Skeletal muscle tissue (tissue), 4 donors: Measurements from ENCODE around the gene NRL. TPM values are rescaled to one million over a fixed set of nuclear protein-coding genes. Genes with fewer than 3 reads are reported as not detected.
A peak's percentile ranks its signal among the peaks of the same experiment; 100 is the strongest.

Source experiments
- H3K27ac ChIP-seq: one replicate; pipeline ENCODE4 v1.7.0; 2013; ENCODE audit warnings: mild to moderate bottlenecking, low read depth, low read length, inconsistent platforms
- H3K27me3 ChIP-seq, 3 donors: one replicate each; pipeline ENCODE4 v1.7.0; 2013; ENCODE audit warnings: low read length in 3 of 3; ENCODE audit not compliant: control insufficient read depth in 3 of 3, insufficient read depth in 3 of 3
- H3K36me3 ChIP-seq, 3 donors: one replicate each; pipeline ENCODE4 v1.7.0; 2013; ENCODE audit warnings: low read length in 3 of 3; ENCODE audit not compliant: control insufficient read depth in 3 of 3, insufficient read depth in 3 of 3
- H3K4me1 ChIP-seq, 3 donors: one replicate each; pipeline ENCODE4 v1.7.0; 2013; ENCODE audit warnings: low read length in 3 of 3, mild to moderate bottlenecking in 3 of 3; ENCODE audit not compliant: control insufficient read depth in 3 of 3, insufficient read depth in 3 of 3
- H3K4me3 ChIP-seq, 3 donors: one replicate each; pipeline ENCODE4 v1.7.0; 2013; ENCODE audit warnings: low read length in 3 of 3
- H3K9ac ChIP-seq, 3 donors: one replicate each; pipeline ENCODE4 v1.7.0; 2013; ENCODE audit warnings: low read length in 3 of 3, mild to moderate bottlenecking in 3 of 3, moderate library complexity in 2 of 3, low read depth in 1 of 3
- H3K9me3 ChIP-seq, 3 donors: one replicate each; pipeline ENCODE4 v1.7.0; 2013; ENCODE audit warnings: low read length in 3 of 3; ENCODE audit not compliant: control insufficient read depth in 3 of 3
- total RNA-seq: library from RNA; depleted of rRNA; stranded (reverse); fragments of >200 nt; gene quantifications from one replicate; pipeline ENCODE4 v1.2.3, GENCODE V29; 2014
- donor health status: Osteomylitis.

The NRL gene
- total RNA-seq, 1 donor from 2014 or later: 2.1 TPM

DNA sequence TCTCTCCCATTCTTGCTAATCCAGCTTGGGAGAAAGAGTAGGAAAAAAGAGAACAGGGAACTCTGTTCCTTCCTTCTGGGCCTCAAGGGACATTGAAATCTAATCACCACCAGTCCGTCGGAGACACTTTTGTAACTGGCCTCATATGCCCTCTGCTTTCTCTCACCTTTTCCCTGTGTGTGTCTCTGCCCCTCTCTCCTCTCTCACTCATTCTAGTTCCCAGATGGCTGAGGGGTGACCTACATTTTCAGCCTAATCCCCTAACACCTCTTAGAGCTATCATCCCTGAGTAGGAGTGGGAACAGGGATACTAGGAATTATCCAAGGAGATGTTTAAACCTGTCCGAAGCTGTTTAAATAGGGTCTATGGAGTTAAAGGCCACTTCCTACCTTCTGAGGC is 29.5 kb downstream of the NRL start:
- Histone ChIP-seq H3K36me3 (no peaks in the 10 kb centered on the region), H3K9ac (no peak overlapping the region), H3K27ac (no peak overlapping the region), H3K27me3 (peaks cover 0 to 7% (median 0%) of the 10 kb centered on the region in 3 donors), H3K4me3 (no peak overlapping the region), H3K4me1 (peaks cover 6 to 12% (median 9%) of the 10 kb centered on the region in 3 donors), H3K9me3 (no peaks in the 10 kb centered on the region)

DNA sequence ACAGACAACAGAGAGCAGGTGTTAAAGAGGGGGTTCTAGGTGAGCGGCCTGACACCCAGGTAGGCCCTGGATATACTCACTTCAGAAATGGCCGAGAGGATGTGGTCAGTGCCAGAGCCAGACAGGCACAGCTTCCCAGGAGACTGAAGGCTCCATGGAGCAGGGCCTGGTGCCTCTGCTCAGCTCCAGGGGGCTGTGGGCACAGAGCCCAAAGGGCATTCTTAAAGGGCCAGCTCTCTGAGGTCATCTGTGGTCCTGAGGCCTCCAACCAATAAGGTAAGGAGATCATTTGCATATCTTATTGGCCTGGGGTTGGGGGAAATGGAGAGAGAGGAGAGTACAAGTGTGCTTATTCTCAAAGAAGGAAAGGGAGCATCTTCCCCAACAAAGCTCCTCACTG is 30.3 kb downstream of the NRL start:
- no peak overlapping the region for H3K9ac ChIP-seq
- H3K27ac ChIP-seq: no peak overlapping the region
- H3K36me3 ChIP-seq: no peaks in the 10 kb centered on the region
- H3K27me3 ChIP-seq: peaks cover 2 to 9% (median 3%) of the 10 kb centered on the region in 3 donors
- H3K4me1 ChIP-seq: peaks cover 6 to 12% (median 9%) of the 10 kb centered on the region in 3 donors
- H3K9me3 ChIP-seq: no peaks in the 10 kb centered on the region
- H3K4me3 ChIP-seq: no peak overlapping the region

DNA sequence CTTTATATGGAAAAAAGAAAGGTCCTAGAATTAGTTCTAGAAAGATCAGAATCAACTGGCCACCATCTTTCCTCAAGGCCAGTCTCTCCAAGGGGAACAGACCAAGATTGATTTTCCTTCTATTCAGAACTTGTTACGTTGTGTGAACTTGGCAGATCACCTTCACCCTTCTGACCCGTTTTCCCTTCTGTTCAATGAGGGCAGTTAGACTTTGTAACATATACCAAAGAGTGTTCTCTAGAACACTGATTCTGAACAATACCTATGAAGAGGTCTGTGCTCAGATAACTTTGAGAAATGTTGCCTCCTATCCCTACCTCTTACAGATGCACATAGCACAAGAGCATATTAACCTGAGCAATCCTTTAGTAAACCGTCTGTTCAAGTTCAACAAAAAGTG is 31.3 kb downstream of the NRL start:
- no peak overlapping the region for H3K27ac ChIP-seq
- no peak overlapping the region for H3K9ac ChIP-seq
- H3K27me3 ChIP-seq: peaks cover 2 to 9% (median 3%) of the 10 kb centered on the region in 3 donors
- no peaks in the 10 kb centered on the region for H3K36me3 ChIP-seq
- H3K4me3 ChIP-seq: no peak overlapping the region
- H3K4me1 ChIP-seq: peaks cover 6 to 12% (median 9%) of the 10 kb centered on the region in 3 donors
- H3K9me3 ChIP-seq: no peaks in the 10 kb centered on the region

DNA sequence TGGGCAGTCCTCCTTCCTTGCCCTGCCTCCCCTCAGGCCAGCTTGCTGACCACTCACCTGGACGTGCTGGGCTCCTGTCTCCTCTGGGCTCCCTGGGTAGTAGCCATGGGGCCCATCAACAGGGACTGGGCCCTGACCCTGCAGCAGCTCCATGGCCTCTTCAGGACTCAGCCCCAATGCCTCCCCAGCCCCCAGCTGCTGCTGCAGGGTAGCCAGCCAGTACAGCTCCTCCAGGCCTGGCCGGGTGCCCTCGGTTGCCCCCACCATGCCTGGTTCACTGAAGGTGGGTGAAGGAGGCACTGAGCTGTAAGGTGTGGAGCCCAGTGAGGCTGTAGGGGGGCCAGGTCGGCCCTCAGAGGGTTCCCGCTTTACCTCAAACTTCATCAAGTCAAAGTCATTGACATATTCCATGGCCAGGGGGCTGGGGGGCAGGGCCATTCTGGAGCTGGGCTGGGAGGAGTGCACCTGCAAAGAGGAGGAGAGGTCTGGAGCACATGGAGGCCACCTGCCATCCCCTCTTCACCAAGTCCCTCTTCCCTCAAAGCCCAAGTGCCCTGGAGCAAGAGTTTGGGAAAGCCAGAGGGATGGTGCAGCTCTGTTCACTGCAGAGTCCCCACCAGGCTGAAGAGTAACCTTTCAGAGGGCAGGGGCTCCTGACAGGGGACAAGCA is 32.2 kb downstream of the NRL start:
- Histone ChIP-seq H3K9me3 (no peaks in the 10 kb centered on the region), H3K9ac (no peak overlapping the region), H3K4me1 (peaks cover 6 to 12% (median 9%) of the 10 kb centered on the region in 3 donors), H3K36me3 (no peaks in the 10 kb centered on the region), H3K27ac (no peak overlapping the region), H3K27me3 (peaks cover 3 to 12% (median 6%) of the 10 kb centered on the region in 3 donors), H3K4me3 (no peak overlapping the region)

DNA sequence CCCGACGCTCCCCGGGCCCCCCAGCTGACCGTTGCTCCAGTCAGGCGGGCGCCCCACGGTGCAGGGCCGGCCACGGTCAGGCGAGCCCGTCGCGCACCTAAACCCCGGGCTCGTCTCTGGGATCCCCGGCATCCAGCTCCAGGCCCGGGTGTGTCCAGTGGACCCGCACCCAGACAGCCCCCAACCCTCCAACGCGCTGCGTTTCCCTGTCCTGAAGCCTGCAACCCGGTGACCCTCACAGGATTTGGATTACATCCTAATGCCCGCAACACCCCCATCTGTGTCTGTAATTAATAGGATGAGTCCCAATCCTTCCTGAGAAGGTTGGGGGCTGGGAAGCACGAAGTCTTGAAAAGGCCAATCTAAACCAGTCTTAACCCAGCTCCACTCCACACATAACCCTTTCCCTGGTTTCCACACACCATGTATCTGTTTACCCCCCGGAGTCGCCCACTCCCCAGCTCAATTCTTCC is 33.0 kb downstream of the NRL start:
- no peak overlapping the region for H3K27ac ChIP-seq
- H3K9me3 ChIP-seq: no peaks in the 10 kb centered on the region
- H3K9ac ChIP-seq: peak overlapping the region in 2 of 3 donors; percentile 64 to 77
- peaks cover 6 to 17% (median 9%) of the 10 kb centered on the region in 3 donors for H3K27me3 ChIP-seq
- no peaks in the 10 kb centered on the region for H3K36me3 ChIP-seq
- H3K4me3 ChIP-seq: peak overlapping the region; percentile 2 to 70 (median 22)
- H3K4me1 ChIP-seq: peaks cover 6 to 12% (median 9%) of the 10 kb centered on the region in 3 donors

DNA sequence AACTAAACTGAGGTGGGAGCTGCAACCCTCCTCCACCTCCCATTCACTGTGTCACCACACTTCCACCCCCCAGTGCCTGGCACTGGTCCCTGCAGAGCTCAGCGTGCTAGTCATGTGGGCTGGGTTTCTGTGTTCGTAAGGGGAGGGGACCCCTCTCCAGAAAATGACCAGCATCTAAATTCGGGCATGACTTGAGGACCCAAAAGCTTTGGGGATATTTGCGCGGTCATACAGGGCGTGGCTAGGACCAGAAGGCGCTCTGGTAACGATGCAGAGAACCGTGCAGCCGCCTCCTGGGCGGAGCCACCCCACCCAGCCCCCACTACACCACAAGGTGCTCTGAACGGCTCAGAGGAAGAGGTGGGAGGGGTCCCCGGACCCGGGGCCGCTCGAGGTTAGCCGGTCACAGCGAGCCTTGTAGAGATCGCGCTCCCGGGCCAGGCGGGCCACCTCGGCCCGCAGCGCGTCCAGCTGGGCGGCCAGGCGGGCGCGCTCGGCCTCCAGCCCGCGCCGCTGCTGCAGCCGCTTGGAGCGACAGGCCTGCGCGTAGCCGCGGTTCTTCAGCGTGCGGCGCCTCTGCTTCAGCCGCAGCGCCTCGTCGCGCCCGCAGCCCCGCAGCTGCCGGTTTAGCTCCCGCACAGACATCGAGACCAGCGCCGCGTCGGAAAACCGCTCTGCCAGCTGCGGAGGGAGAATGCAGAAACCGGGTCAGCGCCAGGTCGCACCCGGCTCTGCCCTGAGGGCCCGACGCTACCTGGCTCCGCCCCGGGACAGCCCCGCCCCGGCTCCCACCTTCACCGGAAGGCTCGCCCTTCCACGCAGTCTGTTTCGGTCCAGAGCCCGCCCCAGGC is 33.6 kb downstream of the NRL start:
- H3K9ac ChIP-seq: peak overlapping the region; percentile 64 to 77 (median 70)
- H3K27me3 ChIP-seq: peaks cover 9 to 21% (median 11%) of the 10 kb centered on the region in 3 donors
- H3K4me1 ChIP-seq: peaks cover 6 to 12% (median 9%) of the 10 kb centered on the region in 3 donors
- H3K27ac ChIP-seq: no peak overlapping the region
- no peaks in the 10 kb centered on the region for H3K9me3 ChIP-seq
- no peaks in the 10 kb centered on the region for H3K36me3 ChIP-seq
- H3K4me3 ChIP-seq: peak overlapping the region; percentile 67 to 79 (median 70)

DNA sequence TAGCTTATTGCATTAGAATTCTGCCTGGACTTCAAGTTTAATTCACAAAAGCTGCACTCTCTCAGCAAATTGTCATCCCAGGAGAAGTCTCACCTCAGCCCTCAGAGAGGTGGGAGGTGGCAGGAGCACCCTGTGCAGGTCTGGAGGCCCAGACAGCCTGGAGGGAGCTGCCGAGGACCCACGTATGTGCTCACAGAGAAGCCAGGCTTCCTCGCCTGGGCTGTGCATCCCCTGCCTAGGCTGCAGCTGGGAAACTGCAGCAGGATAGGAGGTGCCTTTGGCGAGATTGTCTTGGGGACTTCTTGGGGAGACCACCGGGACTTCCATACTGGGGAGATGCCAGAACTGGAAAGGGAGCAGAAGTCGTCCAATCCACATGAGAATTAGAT is 34.6 kb downstream of the NRL start:
- Histone ChIP-seq H3K9me3 (no peaks in the 10 kb centered on the region), H3K9ac (no peak overlapping the region), H3K4me1 (peaks cover 6 to 12% (median 9%) of the 10 kb centered on the region in 3 donors), H3K27ac (no peak overlapping the region), H3K4me3 (no peak overlapping the region), H3K27me3 (peaks cover 11 to 30% (median 15%) of the 10 kb centered on the region in 3 donors), H3K36me3 (no peaks in the 10 kb centered on the region)

DNA sequence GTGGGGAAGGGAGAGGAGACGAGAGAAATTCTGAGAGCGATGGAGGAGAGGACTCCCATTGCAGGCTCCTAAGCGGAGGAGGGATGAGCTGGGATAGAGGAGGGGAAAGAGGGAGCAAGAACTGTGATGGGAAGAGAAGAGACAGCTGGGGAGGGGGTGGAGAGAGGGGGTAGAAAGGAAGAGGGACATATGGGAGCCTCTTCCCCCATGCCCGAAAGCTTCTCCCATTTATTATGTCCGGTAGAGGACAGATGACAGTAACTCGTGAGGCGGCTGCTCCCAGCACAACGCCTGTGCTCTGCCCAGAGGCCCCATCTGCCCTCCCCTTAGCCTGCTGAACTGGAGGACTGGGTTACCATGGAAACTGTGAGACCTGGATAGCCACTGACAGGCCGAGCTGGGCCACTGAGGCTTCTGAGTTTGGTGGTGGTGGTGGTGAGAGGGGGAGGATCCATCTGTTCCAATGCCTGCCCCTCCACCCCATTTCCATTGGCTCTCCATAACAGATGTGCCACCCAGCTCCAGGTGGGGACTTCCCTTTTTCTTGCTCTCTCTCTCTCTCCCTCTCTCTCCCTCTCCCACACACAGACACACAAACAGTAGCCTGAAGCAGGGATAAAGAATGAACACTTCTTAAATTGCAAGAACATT is 35.1 kb downstream of the NRL start:
- Histone ChIP-seq H3K4me3 (no peak overlapping the region), H3K4me1 (peaks cover 6 to 12% (median 9%) of the 10 kb centered on the region in 3 donors), H3K36me3 (no peaks in the 10 kb centered on the region), H3K27me3 (peaks cover 11 to 35% (median 18%) of the 10 kb centered on the region in 3 donors), H3K9me3 (no peaks in the 10 kb centered on the region), H3K27ac (no peak overlapping the region), H3K9ac (no peak overlapping the region)

DNA sequence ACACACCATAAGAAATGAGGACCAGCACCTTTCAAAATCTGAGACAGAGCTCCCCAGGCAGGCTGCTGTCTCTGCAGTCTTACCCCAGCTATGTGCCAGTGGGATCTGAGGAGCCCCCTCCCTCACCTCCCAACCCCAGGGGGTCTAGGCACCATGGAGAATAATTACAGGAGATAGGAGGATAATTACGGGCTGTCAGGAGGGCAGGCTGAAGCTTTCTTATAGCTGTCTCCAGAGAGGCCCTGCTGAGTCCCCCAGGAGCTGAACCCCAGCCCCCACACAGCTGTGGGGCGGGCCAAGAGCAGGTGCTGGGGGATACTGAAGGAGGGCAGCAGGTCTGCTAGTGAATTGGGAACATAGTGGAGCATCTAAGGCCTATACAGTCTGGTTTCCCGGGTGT is 36.6 kb downstream of the NRL start:
- no peak overlapping the region for H3K9ac ChIP-seq
- no peak overlapping the region for H3K27ac ChIP-seq
- H3K4me1 ChIP-seq: peaks cover 6 to 12% (median 9%) of the 10 kb centered on the region in 3 donors
- peaks cover 15 to 50% (median 28%) of the 10 kb centered on the region in 3 donors for H3K27me3 ChIP-seq
- no peak overlapping the region for H3K4me3 ChIP-seq
- no peaks in the 10 kb centered on the region for H3K9me3 ChIP-seq
- H3K36me3 ChIP-seq: no peaks in the 10 kb centered on the region
